OCI-LY3 (cell line): ENCODE results near the gene RBM10.

Experiments used
- H2AFZ ChIP-seq: fragments of 200-600, 300-600 bp; shearing (Covaris generic); 2 replicates; pipeline ENCODE4 v1.6.0; 2014; ENCODE audit warnings: antibody characterized with exemption, low read depth, low read length
- H3K27ac ChIP-seq: fragments of 200-600, 300-600 bp; sonication (generic); 2 replicates; pipeline ENCODE4 v1.5.1; 2014; ENCODE audit warnings: mild to moderate bottlenecking, low read length, moderate library complexity, mixed read lengths
- H3K27me3 ChIP-seq: fragments of 200-600, 300-600 bp; sonication (generic); 2 replicates; pipeline ENCODE4 v1.6.1; 2014; ENCODE audit warnings: low read depth, low read length, mixed read lengths
- H3K36me3 ChIP-seq: fragments of 200-600, 300-600 bp; sonication (generic); replicated peaks from 2 replicates; pipeline ENCODE3; 2014; ENCODE audit warnings: low read depth, low read length, mixed read lengths
- H3K4me1 ChIP-seq: fragments of 300-600, 200-600 bp; sonication (generic); 2 replicates; pipeline ENCODE4 v1.6.1; 2014; ENCODE audit warnings: low read length, mixed read lengths
- H3K4me2 ChIP-seq: fragments of 200-600, 300-600 bp; sonication (generic); 2 replicates; pipeline ENCODE4 v1.6.1; 2014; ENCODE audit warnings: low read length, mixed read lengths
- H3K4me3 ChIP-seq: fragments of 300-600, 200-600 bp; sonication (generic); 2 replicates; pipeline ENCODE4 v1.5.1; 2014; ENCODE audit warnings: antibody characterized with exemption, mild to moderate bottlenecking, low read length, moderate library complexity
- H3K79me2 ChIP-seq: fragments of 300-600, 200-600 bp; shearing (Covaris generic); 2 replicates; pipeline ENCODE4 v1.6.1; 2014; ENCODE audit warnings: mild to moderate bottlenecking, low read length, mixed read lengths
- H3K9ac ChIP-seq: fragments of 300-600, 200-600 bp; shearing (Covaris generic); 2 replicates; pipeline ENCODE4 v1.6.0; 2014; ENCODE audit warnings: mild to moderate bottlenecking, low read length, moderate library complexity
- H3K9me3 ChIP-seq: fragments of 200-600, 300-600 bp; shearing (Covaris generic); 2 replicates; pipeline ENCODE4 v1.6.1; 2014; ENCODE audit warnings: low read length, mixed read lengths; ENCODE audit not compliant: insufficient read depth
- H4K20me1 ChIP-seq: fragments of 200-600, 300-600 bp; sonication (generic); 2 replicates; pipeline ENCODE4 v1.6.1; 2016; ENCODE audit warnings: low read length, mixed read lengths; ENCODE audit not compliant: insufficient read depth
- EZH2phosphoT487 ChIP-seq: fragments of 200-600 bp; shearing (Covaris generic); IDR thresholded peaks from 2 replicates; pipeline ENCODE4 v1.6.1; 2018; ENCODE audit warnings: antibody characterized with exemption, mixed run types, low read depth
- TF ChIP-seq, protein P1 (sequence below): fragments of 200-600, 300-600 bp; sonication (generic); IDR thresholded peaks from 2 replicates; pipeline ENCODE4 v1.5.1; 2014; ENCODE audit warnings: antibody characterized with exemption, low read length, low read depth

The RBM10 gene

DNA sequence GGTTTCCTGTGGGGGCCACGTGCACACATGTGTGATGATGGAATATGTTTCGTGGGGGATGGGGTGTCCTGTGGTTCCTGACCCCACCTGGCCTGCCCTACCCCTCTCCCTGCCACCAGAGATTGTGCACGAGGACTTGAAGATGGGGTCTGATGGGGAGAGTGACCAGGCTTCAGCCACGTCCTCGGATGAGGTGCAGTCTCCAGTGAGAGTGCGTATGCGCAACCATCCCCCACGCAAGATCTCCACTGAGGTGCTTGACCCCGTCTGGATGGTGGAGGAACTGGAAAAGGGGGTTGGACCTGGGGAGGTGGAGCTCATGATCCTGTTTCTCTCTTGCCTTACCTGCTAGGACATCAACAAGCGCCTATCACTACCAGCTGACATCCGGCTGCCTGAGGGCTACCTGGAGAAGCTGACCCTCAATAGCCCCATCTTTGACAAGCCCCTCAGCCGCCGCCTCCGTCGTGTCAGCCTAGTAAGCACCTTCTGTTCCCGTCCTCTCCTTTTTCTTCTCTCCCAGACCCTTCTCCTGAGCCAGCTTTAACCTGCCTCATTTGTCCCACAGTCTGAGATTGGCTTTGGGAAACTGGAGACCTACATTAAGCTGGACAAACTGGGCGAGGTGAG, 79.4 kb downstream of the RBM10 start:
- Histone ChIP-seq H3K4me2 (no peak overlapping the region), H3K9me3 (no peaks in the 10 kb centered on the region), H2AFZ (no peak overlapping the region), H3K4me1 (peaks cover 10% of the 10 kb centered on the region), H3K4me3 (no peak overlapping the region), H3K36me3 (peaks cover 23% of the 10 kb centered on the region), H3K27ac (no peak overlapping the region), H3K9ac (no peak overlapping the region), H4K20me1 (peaks cover 27% of the 10 kb centered on the region), H3K27me3 (no peaks in the 10 kb centered on the region), H3K79me2 (peaks cover 30% of the 10 kb centered on the region)
- no peak for TF ChIP-seq EZH2phosphoT487
- TF ChIP-seq, protein P1, sequence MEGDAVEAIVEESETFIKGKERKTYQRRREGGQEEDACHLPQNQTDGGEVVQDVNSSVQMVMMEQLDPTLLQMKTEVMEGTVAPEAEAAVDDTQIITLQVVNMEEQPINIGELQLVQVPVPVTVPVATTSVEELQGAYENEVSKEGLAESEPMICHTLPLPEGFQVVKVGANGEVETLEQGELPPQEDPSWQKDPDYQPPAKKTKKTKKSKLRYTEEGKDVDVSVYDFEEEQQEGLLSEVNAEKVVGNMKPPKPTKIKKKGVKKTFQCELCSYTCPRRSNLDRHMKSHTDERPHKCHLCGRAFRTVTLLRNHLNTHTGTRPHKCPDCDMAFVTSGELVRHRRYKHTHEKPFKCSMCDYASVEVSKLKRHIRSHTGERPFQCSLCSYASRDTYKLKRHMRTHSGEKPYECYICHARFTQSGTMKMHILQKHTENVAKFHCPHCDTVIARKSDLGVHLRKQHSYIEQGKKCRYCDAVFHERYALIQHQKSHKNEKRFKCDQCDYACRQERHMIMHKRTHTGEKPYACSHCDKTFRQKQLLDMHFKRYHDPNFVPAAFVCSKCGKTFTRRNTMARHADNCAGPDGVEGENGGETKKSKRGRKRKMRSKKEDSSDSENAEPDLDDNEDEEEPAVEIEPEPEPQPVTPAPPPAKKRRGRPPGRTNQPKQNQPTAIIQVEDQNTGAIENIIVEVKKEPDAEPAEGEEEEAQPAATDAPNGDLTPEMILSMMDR = no peak

DNA sequence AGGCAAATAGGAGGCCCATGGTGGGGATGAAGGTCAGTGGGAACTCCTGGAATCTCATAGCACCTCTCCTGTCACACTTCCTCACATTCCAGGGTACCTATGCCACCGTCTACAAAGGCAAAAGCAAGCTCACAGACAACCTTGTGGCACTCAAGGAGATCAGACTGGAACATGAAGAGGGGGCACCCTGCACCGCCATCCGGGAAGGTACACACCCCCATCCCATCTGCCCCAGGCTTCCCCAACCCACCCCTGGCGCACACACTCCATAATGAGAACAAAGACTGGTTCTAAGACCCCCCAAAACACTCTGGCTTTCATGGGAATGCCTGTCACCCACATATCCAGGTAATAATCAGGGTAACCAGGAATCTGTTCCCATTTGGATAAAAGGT, 79.9 kb downstream of the RBM10 start:
- no peak for TF ChIP-seq EZH2phosphoT487
- TF ChIP-seq, protein P1 = no peak
- H3K27me3 ChIP-seq = no peaks in the 10 kb centered on the region
- peaks cover 22% of the 10 kb centered on the region for H4K20me1 ChIP-seq
- H3K4me1 ChIP-seq = peaks cover 6% of the 10 kb centered on the region
- H3K27ac ChIP-seq = no peak overlapping the region
- peaks cover 25% of the 10 kb centered on the region for H3K79me2 ChIP-seq
- peaks cover 23% of the 10 kb centered on the region for H3K36me3 ChIP-seq
- H3K9ac ChIP-seq = no peak overlapping the region
- no peak overlapping the region for H3K4me3 ChIP-seq
- no peak overlapping the region for H3K4me2 ChIP-seq
- no peaks in the 10 kb centered on the region for H3K9me3 ChIP-seq
- no peak overlapping the region for H2AFZ ChIP-seq

DNA sequence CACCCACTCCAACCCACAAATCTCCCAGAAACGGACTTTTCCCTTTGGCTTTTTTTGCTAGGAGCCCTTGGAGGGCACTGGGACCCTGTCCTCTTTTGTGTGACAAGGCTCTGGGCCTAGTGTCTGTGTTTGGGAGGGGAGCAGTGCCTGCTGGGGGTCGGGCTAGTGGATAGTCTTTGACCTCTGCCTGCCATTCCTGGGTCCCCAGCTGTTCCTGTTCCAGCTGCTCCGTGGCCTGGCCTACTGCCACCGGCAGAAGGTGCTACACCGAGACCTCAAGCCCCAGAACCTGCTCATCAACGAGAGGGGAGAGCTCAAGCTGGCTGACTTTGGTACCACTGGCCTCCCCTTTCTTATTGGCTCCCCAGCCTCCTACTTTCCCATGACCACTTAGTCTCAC, 81.0 kb downstream of the RBM10 start:
- H3K4me3 ChIP-seq = no peak overlapping the region
- no peaks in the 10 kb centered on the region for H3K27me3 ChIP-seq
- no peaks in the 10 kb centered on the region for H3K4me1 ChIP-seq
- peaks cover 13% of the 10 kb centered on the region for H3K79me2 ChIP-seq
- no peak overlapping the region for H3K27ac ChIP-seq
- TF ChIP-seq, protein P1 = no peak
- TF ChIP-seq EZH2phosphoT487 = no peak
- no peak overlapping the region for H3K9ac ChIP-seq
- H3K4me2 ChIP-seq = no peak overlapping the region
- H3K36me3 ChIP-seq = peaks cover 23% of the 10 kb centered on the region
- H3K9me3 ChIP-seq = no peaks in the 10 kb centered on the region
- no peak overlapping the region for H2AFZ ChIP-seq
- peaks cover 11% of the 10 kb centered on the region for H4K20me1 ChIP-seq

DNA sequence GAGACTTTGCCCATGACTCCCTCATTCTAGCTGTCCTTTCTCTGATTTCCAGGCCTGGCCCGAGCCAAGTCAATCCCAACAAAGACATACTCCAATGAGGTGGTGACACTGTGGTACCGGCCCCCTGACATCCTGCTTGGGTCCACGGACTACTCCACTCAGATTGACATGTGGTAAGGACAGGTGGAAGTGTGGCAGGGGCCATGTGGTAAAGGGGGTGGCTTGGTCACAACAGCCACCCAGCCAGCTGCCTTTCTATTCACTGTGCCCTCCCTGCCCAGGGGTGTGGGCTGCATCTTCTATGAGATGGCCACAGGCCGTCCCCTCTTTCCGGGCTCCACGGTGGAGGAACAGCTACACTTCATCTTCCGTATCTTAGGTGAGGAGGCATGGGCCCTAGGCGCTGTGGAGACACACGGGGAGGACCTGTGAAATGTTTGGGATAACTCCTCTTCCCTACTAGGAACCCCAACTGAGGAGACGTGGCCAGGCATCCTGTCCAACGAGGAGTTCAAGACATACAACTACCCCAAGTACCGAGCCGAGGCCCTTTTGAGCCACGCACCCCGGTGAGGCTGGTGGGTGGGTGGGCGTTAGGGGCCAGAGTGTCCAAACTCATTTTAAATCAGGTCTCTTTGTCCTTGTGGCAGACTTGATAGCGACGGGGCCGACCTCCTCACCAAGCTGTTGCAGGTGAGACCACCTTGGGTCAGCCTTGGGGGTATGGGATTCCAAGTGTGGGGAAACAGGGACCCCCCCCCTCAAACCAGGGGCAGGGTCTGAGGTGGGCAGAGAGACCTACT, 81.7 kb downstream of the RBM10 start:
- H4K20me1 ChIP-seq = peaks cover 4% of the 10 kb centered on the region; the same call in 1 of the 2 replicates

More for the DNA sequence above, 81.7 kb downstream of the RBM10 start:
- no peaks in the 10 kb centered on the region for H3K9me3 ChIP-seq
- H3K27ac ChIP-seq = no peak overlapping the region
- no peaks in the 10 kb centered on the region for H3K27me3 ChIP-seq
- no peak overlapping the region for H3K4me3 ChIP-seq
- TF ChIP-seq, protein P1 = no peak
- no peak for TF ChIP-seq EZH2phosphoT487
- H3K36me3 ChIP-seq = peaks cover 23% of the 10 kb centered on the region
- peaks cover 7% of the 10 kb centered on the region for H3K79me2 ChIP-seq
- no peak overlapping the region for H2AFZ ChIP-seq
- no peak overlapping the region for H3K4me2 ChIP-seq
- H3K4me1 ChIP-seq = no peaks in the 10 kb centered on the region
- H3K9ac ChIP-seq = no peak overlapping the region
